RCC 7860 (cell line): Measurements from ENCODE around the gene C1orf35.
A peak's percentile ranks its signal among the peaks of the same experiment; 100 is the strongest.

Source experiments
- DNase-seq: peaks from one replicate; pipeline ENCODE4 v3.0.0-alpha.2; 2015; ENCODE audit warnings: low spot score
- FAIRE-seq: peaks from 2 replicates; lab custom pipeline; 2012; peaks lifted over from hg19 to GRCh38; lab: Jason Lieb, UNC

The C1orf35 gene

DNA sequence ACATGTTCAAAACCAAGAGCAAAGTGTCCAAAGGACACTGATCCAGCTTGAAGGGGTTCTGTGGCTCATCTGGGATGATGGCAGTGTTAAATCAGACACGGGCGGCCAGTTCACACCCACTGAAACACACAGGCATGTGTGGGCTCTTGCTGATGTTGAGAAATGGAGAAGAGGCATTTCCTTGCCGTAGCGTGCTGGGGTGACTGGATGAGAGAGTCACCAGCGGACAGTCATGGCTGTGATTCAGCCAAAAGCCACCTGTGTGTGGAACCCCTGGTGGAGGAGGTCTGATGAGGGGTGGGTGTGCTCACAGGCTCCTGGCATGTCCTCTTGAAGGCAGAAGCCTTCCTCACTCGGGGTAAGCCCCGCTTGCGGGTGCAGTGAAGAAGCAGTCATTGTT, 7.2 kb downstream of the C1orf35 start:
- FAIRE-seq (no peak), DNase-seq (no peak)

DNA sequence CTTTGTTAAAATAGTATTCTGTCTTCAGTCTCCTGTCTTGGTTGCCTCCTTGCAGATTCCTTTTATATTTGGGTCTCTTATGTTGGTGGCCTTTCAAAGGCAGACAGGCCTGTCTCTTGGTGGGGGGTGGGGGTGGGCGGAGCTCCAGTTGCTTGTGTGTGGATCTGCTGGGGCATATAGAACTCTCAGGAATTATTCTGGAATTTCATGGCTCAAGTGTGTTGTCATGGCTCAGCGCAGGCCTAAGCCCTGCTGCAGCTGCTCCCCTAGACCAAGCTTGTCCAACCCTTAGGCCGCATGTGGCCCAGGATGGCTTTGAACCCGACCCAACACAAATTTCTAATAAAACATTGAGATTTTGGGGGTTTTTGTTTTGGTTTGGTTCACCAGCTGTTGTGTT, 8.0 kb downstream of the C1orf35 start:
- FAIRE-seq (no peak), DNase-seq (no peak)

DNA sequence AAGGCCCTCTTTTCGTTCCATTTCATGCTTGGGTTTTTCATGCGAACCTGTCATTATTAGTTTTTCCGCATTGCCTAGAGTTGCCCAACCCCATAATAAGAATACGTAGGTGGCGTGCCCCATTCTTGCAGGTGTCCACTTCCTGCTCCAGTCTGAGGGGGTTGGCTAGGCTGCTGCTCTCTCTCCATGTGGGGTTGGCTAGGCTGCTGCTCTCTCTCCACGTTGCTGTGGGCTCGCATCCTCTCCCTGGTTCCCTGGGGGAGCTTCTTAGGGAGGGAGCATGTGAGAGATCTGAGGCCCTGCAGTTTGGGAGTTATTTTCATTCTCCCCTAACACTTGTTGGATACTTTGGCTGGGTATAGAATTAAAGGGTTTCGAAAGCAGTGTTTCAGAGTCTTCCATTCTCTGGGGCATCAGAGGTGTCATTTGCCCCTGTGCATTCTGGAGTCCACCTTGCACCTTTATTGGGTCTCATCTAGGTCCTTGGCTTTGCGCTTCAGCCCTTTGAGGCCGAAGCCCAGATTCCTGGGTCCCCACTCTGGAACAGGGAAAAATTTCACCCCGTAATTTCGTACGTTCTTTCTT, 8.6 kb downstream of the C1orf35 start:
- no peak for DNase-seq
- no peak for FAIRE-seq

DNA sequence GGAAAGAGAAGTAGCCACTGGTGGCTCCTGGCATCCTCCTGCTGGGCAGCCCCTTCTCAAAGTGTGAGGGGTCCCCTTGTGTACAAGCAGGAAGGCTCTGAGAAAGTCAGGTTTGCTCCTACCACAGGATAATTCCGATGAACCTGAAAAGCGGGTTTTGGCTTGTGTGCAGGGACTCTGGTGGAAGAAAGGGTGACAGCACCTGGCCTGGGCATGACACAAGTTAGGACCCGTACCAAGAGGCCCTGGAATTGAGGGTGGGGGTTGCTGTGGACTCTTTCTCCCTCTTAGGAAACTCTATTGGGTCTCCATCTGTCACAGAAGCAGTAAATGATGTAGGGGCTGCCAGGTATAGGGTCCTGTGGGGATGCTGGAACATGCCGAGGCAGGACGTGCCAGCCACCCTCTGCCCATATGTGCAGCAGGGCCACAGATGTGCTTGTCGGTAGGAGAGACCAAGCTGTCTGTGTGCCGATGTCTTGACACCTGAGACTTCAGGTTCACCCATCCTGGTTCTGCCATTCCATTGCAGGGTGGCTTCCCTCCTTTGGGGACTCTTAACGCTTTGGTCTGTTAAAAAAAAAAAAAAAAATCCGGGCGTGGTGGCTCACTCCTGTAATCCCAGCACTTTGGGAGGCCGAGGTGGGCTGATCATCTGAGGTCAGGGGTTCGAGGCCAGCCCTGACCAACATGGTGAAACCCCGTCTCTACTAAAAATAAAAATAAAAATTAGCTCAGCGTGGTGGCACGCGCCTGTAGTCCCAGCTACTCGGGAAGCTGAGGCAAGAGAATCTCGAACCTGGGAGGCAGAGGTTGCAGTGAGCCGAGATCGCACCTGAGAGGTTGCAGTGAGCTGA, 9.8 kb downstream of the C1orf35 start:
- DNase-seq = no peak
- FAIRE-seq = no peak

DNA sequence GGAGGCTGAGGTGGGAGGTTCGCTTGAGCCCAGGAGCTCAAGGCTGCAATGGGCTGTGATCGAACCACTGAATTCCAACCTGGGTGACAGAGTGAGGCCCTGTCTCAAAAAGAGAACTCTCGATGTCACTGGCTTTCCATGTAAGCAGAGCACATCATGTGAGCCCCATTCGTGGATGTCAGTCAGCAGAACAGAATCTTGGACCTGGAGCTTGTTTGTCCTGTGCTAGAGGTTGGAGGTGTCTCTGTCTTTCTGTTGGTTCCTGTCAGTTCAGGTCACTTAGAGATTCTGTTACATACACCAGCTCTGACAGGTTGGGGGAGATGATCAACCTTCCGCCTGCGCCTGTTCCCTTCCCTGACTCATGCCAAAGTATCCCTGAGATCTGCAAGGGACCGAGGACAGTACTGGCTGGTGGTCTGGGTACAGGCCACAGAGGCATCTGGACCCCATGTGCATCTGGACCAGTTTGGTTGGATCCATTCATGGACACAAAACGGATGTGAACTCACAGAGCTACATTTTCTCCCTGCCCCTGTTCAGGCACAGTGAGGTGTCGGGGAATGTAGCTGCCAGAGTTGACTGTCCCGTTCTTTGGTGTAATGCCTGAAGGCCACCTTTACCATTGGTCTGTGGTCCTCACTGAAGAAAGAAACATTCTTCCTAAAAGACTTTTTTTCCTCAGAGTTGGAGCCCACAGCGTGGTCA, 10.6 kb downstream of the C1orf35 start:
- FAIRE-seq (no peak), DNase-seq (no peak)

DNA sequence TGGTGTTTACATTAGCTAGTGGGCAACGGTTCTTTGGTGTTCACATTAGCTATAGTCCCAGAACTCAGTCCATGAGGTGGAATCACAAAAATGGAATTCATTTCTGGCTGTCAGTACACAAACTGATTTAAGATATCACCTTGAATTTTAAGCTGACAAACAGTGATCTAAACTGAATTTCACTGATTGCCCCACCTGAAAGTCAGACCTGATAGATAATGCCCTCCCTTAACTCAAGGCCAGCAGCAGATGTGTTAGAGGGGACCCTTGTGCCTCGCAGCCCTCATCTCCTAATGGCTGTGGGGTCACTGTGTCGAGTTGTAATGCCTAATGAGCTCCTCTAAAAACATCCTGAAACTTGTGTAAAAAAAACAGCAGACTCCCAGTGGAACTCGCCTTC, 12.0 kb downstream of the C1orf35 start:
- DNase-seq (no peak), FAIRE-seq (no peak)

DNA sequence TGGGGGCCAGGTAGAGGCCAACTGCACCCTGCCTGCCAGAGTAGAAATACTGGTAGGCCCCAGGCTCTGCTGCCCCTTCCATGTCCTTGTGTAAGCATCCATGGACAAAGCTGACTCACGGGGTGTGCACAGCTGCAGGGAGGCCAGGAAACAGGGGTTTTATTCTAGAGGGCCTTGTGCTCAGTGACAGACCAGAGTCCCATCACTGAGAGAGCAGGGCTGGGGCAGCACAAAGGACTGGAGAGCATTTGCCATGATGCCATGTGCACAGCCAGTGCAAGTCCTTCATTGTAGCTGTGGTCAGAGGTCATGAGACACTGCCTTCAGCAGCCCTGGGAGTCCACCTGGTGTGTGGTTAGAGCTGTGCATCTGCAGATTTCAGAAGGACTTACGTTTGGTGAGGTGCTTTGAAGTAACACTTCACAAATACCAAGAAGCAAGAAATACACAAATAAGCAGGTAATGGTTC, 12.5 kb downstream of the C1orf35 start:
- DNase-seq (no peak), FAIRE-seq (no peak)

DNA sequence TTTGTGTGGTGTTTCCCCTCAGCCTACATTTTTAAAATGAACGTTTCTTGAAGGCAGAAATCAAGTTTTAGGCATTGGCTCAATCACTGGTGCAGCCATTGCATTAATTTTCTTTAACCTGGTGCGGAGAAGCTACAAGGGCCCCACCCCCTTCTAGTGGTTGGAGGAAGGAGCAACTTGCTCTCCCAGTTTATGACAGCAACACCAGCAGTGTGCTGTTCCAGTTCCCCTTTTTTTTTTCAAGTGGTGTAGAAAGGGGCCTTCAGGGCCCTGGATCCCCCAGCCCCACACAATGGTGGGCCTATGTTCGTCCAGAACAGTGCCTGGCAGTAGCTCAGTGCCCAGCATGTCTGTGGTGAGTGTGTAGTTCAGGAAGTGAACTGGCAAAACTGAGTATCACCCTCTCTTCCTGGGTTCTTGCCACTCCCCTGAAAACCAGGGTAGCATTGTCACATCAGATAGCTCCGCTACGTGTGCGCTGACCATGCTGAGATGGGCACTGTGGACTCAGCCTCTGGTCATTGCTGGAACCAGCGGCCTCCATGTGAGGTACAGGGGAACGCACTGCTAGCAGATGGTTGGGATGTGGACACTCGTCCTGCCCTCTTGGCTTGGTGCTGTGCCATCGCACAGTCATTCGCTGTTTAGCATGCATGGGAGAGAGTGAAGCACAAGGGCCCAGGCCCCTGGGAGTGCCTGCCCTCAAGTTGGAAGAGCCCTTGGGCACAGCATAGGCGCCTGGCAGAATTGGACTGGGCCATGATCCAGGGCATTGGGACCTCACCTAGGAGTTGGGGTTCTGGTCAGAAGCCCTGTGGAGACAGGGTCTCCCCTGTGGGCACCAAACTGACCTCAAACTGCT, 13.4 kb downstream of the C1orf35 start:
- DNase-seq = no peak
- FAIRE-seq = no peak

DNA sequence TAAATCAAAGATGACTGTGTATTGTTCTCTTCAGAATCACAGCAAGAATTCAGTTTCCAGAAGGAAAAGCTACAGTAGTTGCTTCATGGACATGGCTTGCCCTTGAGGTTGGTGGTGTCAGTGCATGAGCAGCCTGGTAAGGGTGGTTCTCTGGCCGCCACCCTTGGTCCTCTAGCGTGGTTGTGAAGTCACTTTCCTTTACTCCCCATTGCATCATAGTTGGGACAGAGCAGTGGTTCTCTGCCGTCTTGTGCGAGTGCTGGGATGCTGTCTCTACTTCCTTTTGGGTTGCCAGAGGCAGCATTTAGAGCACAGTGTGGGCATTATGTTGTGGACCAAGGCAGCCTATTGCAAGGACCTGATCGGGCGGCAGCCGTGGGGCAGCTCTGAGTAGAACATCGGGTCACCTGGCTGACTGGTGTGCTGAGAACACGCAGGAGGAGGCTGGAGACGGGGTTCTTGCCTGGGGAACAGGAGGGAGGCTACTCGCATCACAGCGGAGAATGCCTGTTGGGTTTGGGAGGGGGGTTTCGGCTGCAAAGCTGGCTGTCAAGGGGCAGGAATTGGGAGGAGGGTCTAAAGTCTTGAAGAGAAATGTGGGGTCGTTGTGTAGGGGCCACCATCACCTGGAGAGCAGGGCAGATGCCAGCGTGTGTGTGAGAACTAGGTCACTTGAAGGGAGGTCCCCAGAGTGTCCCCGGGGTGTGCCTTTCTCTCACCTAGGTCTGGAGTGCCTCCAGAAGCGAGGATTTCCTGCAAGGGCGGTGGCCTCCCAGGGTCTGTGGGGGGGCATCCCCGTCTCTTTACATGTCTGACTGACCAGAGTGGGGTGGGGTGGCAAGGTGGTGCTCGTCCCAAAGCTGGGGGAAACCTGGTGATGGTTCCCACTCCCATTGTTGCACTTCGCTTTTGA, 14.3 kb downstream of the C1orf35 start:
- FAIRE-seq (no peak), DNase-seq (no peak)

DNA sequence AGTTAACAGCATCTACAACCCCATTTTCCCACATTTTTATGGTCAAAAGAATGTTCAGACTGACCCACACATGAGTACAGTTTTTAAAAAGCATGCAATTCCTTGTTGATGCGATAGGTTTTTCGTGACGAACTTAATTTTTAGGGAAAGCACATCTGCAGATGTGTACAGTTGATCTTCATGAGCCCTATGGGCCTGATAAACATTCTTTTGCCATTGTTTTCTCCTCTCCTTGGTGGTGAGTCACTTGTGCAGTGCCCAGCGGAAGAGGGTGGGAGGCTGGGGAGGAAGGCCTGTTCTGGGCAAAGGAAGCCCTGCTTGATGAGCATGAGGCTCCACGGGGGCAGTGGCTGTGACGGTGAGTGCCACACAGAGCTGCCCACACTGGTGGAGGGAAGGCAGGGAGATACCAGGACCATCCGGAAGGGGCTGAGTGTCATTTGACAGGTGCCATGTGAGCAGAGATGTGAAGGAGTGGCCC, 15.3 kb downstream of the C1orf35 start:
- FAIRE-seq (peak; percentile 80), DNase-seq (peak; percentile 78)

DNA sequence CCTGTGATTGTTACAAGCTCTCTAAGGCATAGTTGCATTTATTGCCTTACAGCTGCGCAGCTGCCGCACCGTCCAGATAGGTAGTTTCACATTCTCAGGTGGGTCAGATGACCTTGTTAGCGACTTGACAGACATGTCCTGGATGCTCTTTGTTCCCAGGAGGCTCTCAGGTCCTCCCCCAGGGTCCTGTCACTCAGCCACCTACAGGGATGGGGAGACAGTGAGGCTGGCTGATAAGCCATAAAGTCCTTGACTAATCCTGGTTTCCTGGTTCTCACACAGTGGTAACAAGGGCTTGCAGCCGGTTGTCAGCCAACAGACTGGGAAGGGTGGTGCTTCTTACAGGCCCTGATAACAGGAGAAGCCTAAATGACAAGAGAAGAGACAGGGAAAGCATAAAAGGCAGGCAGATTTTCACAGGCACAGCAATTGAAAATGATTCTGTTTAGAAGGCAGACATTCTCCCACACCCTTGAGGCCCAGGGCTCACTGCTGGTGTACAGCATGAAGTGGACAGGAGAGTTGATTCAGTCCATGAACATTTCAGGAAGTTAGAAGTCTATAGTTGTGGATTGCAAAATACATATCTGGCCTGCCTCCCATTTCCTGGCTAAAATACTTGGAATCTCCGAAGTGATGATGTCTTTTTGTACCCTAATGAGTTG, 17.7 kb downstream of the C1orf35 start:
- DNase-seq (peak; percentile 54), FAIRE-seq (no peak)

DNA sequence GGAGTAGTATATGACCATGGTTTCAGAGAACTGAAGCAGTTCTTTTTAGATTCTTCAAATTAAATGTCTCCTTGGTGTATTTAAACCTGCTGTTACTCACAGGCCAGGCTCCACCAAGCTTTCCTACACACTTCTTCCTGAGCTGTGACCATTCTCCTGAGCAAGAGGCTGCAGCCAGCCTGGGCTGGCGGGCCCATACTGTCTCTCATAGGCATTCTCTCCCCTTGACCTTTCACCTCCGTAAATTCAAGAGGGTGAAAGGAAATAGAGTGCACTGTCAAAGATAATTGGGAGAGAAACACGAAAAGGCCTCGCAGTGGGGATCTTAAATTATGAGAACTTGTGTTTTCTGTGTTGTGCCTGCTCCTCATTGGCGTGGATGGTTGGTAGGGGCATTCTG, 18.3 kb downstream of the C1orf35 start:
- DNase-seq (no peak), FAIRE-seq (no peak)

DNA sequence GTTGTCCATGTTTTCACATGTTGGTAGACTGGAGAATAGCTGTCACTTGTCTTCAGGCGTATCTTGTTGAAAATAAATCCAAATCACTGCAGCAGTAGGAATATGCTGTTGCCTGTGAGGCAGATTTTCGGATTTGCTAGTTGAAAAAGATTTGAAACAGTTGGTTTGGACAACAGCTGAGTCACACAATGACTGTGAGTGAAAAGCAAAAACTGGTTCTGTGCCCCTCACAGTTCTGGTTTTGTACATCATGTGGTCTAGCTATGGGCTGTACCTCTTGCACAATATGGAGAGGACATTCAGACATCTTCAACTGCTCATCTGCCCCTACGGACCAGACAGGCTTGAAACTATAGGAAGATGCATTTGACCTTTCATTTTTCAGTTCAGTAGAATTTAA, 18.8 kb downstream of the C1orf35 start:
- FAIRE-seq (no peak), DNase-seq (peak; percentile 26)

DNA sequence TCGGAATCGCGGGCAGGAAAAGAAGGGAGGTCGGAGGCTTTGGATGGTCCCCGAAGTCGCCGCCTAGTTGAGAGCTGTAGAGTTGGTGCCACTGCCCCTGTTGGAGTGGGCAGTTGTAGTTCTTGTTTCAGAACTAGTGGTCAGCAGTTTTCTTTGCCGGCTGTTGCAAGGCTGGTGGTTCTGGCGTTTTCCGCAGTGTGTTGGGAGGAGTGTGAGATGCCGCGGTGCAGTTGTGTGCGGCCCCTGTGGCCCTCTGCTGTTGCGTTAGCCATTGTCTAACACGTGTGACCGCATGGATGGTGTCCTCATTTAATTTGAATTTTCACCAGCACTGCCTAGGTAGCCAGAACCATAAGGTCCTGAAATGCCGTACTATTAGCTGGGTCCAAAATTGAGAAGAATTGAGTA, 19.2 kb downstream of the C1orf35 start:
- FAIRE-seq (no peak), DNase-seq (no peak)

DNA sequence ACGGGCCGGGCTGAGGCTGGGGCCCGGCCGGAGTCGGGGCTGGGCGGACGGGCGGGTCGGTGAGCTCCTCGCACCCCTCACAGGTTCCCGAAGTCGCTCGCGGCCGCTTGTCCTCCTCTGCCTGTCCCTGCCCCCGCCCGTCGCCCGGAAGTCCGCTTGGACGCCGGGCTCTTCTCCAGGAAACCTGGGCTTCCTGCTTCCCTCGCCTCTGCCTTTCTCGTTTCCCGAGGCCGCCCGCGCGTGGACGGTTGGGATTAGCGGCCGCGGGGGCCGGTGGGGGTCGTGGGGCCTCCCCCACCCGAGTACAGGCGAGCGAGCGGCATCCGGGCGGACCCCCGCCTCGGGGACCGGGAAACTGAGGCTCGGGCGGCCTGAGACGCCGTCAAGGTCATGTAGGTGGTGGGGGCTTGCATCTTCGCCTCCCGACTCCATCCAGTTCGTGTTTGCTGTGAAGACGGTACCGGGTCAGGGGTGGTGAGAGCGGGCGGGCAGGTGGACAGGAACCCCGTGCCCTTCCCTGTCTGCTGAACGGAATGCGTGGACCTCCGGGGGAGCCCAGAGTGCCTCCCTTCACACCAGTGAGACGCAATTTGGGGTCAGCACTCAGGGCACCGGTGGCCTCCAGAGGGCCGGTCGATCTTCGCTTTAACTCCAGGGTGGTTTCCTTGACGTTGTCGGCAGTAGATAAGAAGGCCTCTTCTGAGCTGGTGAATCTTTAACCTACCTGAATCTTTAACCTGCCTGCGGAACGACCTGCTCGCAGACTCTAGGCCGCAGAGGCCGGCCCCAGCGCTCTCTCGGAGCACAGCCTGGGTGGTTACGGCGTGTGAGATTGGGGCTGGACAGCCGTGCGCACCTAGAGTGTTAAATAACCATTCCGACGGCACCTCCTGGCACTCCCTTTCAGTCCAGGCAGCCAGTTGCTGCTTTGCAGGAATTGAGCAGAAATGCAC, 19.9 kb downstream of the C1orf35 start:
- FAIRE-seq (no peak), DNase-seq (peak; percentile 32)

DNA sequence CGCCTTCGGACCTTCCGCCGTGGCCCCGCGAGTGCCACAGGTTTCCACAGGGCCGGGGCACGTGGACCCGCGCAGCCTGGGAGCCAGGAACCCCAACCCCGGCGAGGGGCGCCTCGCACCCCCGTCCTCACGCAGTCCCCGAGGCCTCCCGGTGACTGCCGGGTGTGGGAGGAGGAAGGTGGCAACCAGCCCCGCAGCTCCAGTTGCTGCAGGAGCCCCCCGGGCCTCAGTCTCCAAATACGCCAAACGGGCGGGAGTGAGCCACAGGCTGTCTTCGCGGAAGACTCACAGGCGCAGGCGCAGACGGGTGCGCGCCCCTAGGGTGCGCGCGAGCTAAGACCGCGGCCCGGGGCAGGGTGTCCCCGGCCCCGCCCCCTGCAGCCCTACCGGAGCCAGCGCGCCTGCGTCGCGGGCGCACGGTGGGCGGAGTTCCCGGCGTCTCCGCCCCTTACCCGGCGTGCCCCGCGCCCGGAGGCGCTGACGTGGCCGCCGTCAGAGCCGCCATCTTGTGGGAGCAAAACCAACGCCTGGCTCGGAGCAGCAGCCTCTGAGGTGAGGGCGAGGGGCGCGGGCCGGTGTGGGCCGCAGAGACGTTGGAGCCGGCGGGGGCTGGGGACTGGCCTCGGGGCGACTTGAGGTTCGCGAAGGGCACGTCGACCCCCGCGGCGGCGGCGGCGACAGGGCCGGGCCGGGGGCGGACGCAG, 20.8 kb downstream of the C1orf35 start, which contains the start of gene ARF1:
TSS of gene ARF1 (plus strand) at position 495 of the 704 bp plus-strand sequence. CDS start 14,407 bp downstream, outside the sequence.
- DNase-seq (peak; percentile 87), FAIRE-seq (no peak)

DNA sequence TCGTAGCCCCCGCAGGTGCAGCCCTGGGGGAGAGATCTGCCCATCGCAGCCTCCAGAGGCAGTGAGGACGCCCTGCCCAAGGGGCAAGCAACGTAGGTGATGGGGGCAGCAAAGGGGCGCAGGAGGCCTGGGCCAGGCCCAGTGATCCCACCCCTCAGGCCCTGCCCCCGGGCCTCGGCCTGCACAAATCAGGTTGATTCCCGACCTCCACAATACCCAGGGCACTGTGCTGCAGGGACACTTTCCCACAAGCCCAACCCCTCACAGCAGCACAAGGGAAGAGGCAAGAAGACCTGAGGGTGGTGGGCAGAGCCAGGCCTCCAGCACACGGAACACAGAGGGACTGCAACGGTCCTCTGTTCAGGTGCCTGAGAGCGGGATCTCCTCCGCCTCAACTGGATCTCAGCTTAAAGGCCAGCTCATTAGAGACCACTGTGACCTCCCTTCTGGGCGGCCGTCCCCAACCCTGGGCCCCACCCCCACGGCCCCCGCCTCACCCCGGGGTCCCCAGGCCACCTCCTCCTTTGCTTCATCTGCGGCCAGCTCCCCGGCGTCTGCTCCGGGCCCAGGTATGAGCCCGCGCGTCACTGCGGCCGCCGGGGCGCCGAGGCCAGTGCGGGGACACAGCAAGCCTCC, 21.4 kb downstream of the C1orf35 start:
- FAIRE-seq = no peak
- DNase-seq = no peak
